ENCODE results near the gene WAPL. TPM values are rescaled to one million over a fixed set of nuclear protein-coding genes. Genes with fewer than 3 reads are reported as not detected.

The WAPL gene
- polyA plus RNA-seq, 1 donor from 2014 or later, result 30.6 TPM

- no peak overlapping the region for H3K4me2 ChIP-seq (ENCODE audit: low read length)
- H2AFZ ChIP-seq (ENCODE audit: low read depth, low read length), result no peak overlapping the region
- no peaks in the 10 kb centered on the region for H3K9me3 ChIP-seq (ENCODE audit: low read length)
- TF ChIP-seq REST (IDR thresholded peaks at IDR 0.05; ENCODE audit: borderline replicate concordance), result no peak
- TF ChIP-seq MXI1 (conservative IDR thresholded peaks at IDR 0.05; ENCODE audit: poor library complexity, severe bottlenecking), result no peak
- no peak for TF ChIP-seq SMC3 (conservative IDR thresholded peaks at IDR 0.05; ENCODE audit: poor library complexity)
- no peak for TF ChIP-seq CTCF (IDR thresholded peaks at IDR 0.05; ENCODE audit: poor library complexity, severe bottlenecking)
- TF ChIP-seq EZH2 (IDR thresholded peaks at IDR 0.05; ENCODE audit: borderline replicate concordance, insufficient read depth, low read length, poor library complexity, severe bottlenecking), result no peak
- TF ChIP-seq RAD21 (conservative IDR thresholded peaks at IDR 0.05), result no peak
- TF ChIP-seq EP300 (conservative IDR thresholded peaks at IDR 0.05; ENCODE audit: poor library complexity, severe bottlenecking), result no peak
- no peak for TF ChIP-seq POLR2AphosphoS5 (IDR thresholded peaks at IDR 0.05)
- no peak for TF ChIP-seq TAF1 (IDR thresholded peaks at IDR 0.05; ENCODE audit: low read depth)
- no peak overlapping the region for H3K27ac ChIP-seq (ENCODE audit: low read length)
- H3K9me2 ChIP-seq (ENCODE audit: insufficient read depth, low read length), result no peaks in the 10 kb centered on the region
- no peaks in the 10 kb centered on the region for H3F3A ChIP-seq (ENCODE audit: insufficient read depth, low read length, poor library complexity, severe bottlenecking)
- no peak overlapping the region for H3K9ac ChIP-seq (ENCODE audit: low read length)
- no peaks in the 10 kb centered on the region for H3K27me3 ChIP-seq (ENCODE audit: insufficient read depth, low read depth, low read length)
- no peaks in the 10 kb centered on the region for H4K20me1 ChIP-seq (ENCODE audit: insufficient read depth)
- H3K79me2 ChIP-seq (replicated peaks; ENCODE audit: insufficient read depth, low read length), result no peaks in the 10 kb centered on the region
- H3K4me3 ChIP-seq (ENCODE audit: low read length), result no peak overlapping the region
- H3K36me3 ChIP-seq (ENCODE audit: insufficient read depth, low read length), result peaks cover 4% of the 10 kb centered on the region
Measured at GRCh38 chr10:86439544-86439943, 82.0 kb downstream of the WAPL start.

DNA sequence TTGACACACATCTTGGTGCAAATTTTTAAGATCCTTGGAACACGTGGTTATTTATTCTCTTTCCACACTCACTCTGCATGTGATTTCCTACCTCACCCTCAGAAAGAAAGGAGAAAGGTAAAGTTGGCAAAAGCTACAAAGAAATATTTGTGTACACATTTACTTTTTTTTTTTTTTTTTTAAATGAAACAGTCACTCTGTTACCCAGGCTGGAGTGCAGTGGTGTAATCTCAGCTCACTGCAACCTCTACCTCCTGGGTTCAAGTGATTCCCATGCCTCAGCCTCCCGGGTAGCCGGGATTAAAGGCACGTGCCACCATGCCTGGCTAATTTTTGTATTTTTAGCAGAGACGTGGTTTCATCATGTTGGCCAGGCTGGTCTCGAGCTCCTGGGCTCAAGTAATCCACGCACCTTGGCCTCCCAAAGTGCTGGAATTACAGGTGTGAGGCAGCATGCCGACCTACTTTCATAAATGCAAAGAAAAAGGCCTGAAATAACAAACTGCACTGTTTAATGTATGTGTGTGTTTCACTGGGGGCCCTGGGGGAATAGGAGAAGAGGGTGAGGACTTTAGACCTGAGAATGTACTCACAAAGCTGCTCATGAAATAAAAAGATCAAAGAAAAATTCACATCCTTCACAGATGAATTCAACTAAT, 83.4 kb downstream of the WAPL start:
- Histone ChIP-seq H2AFZ (ENCODE audit: low read depth, low read length) (no peak overlapping the region), H3K9me2 (ENCODE audit: insufficient read depth, low read length) (no peaks in the 10 kb centered on the region), H3K27ac (ENCODE audit: low read length) (no peak overlapping the region), H3K4me3 (ENCODE audit: low read length) (no peak overlapping the region), H3F3A (ENCODE audit: insufficient read depth, low read length, poor library complexity, severe bottlenecking) (no peaks in the 10 kb centered on the region), H3K36me3 (ENCODE audit: insufficient read depth, low read length) (peaks cover 4% of the 10 kb centered on the region), H3K9ac (ENCODE audit: low read length) (no peak overlapping the region), H3K27me3 (ENCODE audit: insufficient read depth, low read depth, low read length) (no peaks in the 10 kb centered on the region), H4K20me1 (ENCODE audit: insufficient read depth) (no peaks in the 10 kb centered on the region), H3K4me2 (ENCODE audit: low read length) (no peak overlapping the region), H3K79me2 (replicated peaks; ENCODE audit: insufficient read depth, low read length) (no peaks in the 10 kb centered on the region), H3K9me3 (ENCODE audit: low read length) (no peaks in the 10 kb centered on the region)
- TF ChIP-seq POLR2AphosphoS5 (IDR thresholded peaks at IDR 0.05) (no peak), MXI1 (conservative IDR thresholded peaks at IDR 0.05; ENCODE audit: poor library complexity, severe bottlenecking) (no peak), RAD21 (conservative IDR thresholded peaks at IDR 0.05) (no peak), CTCF (IDR thresholded peaks at IDR 0.05; ENCODE audit: poor library complexity, severe bottlenecking) (no peak), EZH2 (IDR thresholded peaks at IDR 0.05; ENCODE audit: borderline replicate concordance, insufficient read depth, low read length, poor library complexity, severe bottlenecking) (no peak), TAF1 (IDR thresholded peaks at IDR 0.05; ENCODE audit: low read depth) (no peak), SMC3 (conservative IDR thresholded peaks at IDR 0.05; ENCODE audit: poor library complexity) (no peak), EP300 (conservative IDR thresholded peaks at IDR 0.05; ENCODE audit: poor library complexity, severe bottlenecking) (no peak), REST (IDR thresholded peaks at IDR 0.05; ENCODE audit: borderline replicate concordance) (no peak)

Data from neural cell (in vitro differentiated cells).